ENCODE results near the gene MEDAG. TPM values are rescaled to one million over a fixed set of nuclear protein-coding genes. Genes with fewer than 3 reads are reported as not detected.

The MEDAG gene
- total and polyA plus RNA-seq, 2 donors (not counting 3 experiments of a cell fraction or from before 2014, with no cell fraction given): 27.2 TPM

DNA sequence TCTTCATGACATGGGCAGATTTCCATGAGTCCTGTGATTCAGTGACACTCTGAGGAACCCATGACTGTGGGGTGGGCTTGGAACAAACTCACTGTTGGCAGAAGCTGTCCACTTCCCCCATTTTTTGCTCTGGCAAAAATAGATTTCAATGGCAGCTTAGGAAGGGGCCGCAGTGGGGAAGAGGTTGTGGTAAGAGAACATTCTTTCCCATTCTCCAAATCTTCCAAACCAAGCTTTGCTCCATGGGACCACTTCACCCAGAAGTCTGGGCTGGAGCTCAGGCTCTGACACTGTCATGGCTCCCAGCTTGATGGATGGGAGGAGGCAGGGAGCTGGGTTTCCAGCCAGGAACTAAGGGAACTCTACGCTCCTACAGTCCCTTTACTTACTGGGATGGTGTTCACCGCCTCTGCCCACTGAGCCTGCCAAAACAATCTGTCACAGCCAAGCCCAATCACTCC, 24.9 kb upstream of the MEDAG start:
- Histone ChIP-seq H3K79me2 (ENCODE audit: control insufficient read depth, insufficient read depth, low read length) (no peaks in the 10 kb centered on the region), H2AFZ (ENCODE audit: low read depth, low read length) (no peak overlapping the region), H3K27ac (ENCODE audit: insufficient read depth, low read depth, low read length) (no peak overlapping the region), H3K9me1 (replicated peaks; ENCODE audit: control insufficient read depth, extremely low read depth, insufficient read depth, low read length) (no peaks in the 10 kb centered on the region), H3K36me3 (ENCODE audit: control insufficient read depth in 2 of 2, extremely low read depth in 1 of 2, insufficient read depth in 2 of 2, low read length in 2 of 2) (no peaks in the 10 kb centered on the region), H3K9ac (replicated peaks; ENCODE audit: extremely low read depth, insufficient read depth, low read length) (no peak overlapping the region), H3K4me3 (replicated peaks in 1 of 3; ENCODE audit: insufficient read depth in 1 of 3, low read depth in 1 of 3, low read length in 3 of 3) (no peak overlapping the region), H4K20me1 (replicated peaks; ENCODE audit: control insufficient read depth, extremely low read depth, insufficient read depth, low read length) (no peaks in the 10 kb centered on the region), H3K4me2 (ENCODE audit: insufficient read depth, low read length) (no peak overlapping the region), H3K4me1 (ENCODE audit: control insufficient read depth, extremely low read depth, insufficient read depth, low read length) (peaks cover 11% of the 10 kb centered on the region), H3K9me3 (replicated peaks; ENCODE audit: control insufficient read depth, insufficient read depth, low read length) (no peaks in the 10 kb centered on the region), H3K27me3 (ENCODE audit: control insufficient read depth in 2 of 2, insufficient read depth in 2 of 2, low read length in 2 of 2) (peaks cover 0 to 5% of the 10 kb centered on the region in 2 experiments)
- BruUV-seq (replicated peaks): no TSS peak
- dilution Hi-C loops (cut with MboI; ENCODE audit: extremely low pct_ligation_motif_present, low sequenced_read_pairs) (no loop called here), intact Hi-C loops (cut with micrococcal nuclease) (no loop called here)
- ChIA-PET POLR2A (no interaction called here), CTCF (interaction anchor here (1.6 kb wide), 1 partner anchor 25 kb away, joined by 3 read pairs; the partner anchor contains the start of gene MEDAG)
- FAIRE-seq (no peak), DNase-seq (ENCODE audit: low read depth, low spot score) (no peak)
- TF ChIP-seq JUN (IDR thresholded peaks at IDR 0.05; ENCODE audit: borderline replicate concordance, insufficient read depth, insufficient read length, low read depth): no peak
- no peak for TF ChIP-seq MYC (IDR thresholded peaks at IDR 0.05; ENCODE audit: low read depth, low read length)

DNA sequence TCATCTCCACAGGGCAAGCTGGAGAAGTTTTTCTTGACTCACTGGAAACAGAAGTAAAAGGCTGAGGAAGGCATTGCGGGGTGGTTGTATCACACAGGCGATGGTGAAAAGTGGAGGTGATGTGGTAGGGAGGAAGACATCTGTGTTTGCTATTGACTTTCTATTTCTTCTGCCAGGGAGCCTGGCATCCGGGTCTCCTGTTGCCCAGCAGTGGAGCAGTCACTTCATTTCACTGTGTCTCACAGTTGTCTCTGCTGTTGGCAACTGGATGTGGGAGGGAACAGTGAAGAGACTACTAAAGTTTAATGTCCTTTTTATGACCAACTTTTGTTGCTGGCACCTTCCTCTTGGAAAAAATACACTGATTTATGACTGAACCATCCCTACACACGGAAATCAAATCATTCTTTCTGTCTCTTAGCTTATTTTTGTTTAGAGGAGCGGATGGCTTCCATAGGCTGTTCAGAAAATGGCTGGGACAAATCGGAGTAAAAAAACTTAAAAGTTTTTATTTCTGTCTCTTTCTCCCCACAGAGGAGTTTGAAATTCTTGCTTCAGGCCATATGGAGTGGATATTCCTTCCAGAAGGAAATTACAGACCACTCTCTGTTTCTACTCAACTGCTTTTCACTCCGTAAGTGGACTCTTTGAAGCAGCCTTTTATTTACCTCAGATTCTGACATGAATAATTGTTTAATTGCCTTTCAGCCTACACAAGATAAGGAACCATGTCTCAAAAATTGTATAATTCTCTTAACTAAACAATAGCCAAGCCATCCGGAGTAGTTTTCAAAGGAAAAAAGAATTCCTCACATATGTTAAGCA, 23.8 kb upstream of the MEDAG start:
- POLR2A ChIA-PET: no interaction called here
- dilution Hi-C loops (cut with MboI; ENCODE audit: extremely low pct_ligation_motif_present, low sequenced_read_pairs): no loop called here
- DNase-seq (ENCODE audit: low read depth, low spot score): no peak

More for the DNA sequence above, 23.8 kb upstream of the MEDAG start:
- FAIRE-seq: no peak
- Histone ChIP-seq H3K9me1 (replicated peaks; ENCODE audit: control insufficient read depth, extremely low read depth, insufficient read depth, low read length) (no peaks in the 10 kb centered on the region), H3K27ac (ENCODE audit: insufficient read depth, low read depth, low read length) (no peak overlapping the region), H2AFZ (ENCODE audit: low read depth, low read length) (no peak overlapping the region), H3K4me2 (ENCODE audit: insufficient read depth, low read length) (no peak overlapping the region), H3K9me3 (replicated peaks; ENCODE audit: control insufficient read depth, insufficient read depth, low read length) (no peaks in the 10 kb centered on the region), H3K36me3 (ENCODE audit: control insufficient read depth in 2 of 2, extremely low read depth in 1 of 2, insufficient read depth in 2 of 2, low read length in 2 of 2) (no peaks in the 10 kb centered on the region), H3K9ac (replicated peaks; ENCODE audit: extremely low read depth, insufficient read depth, low read length) (no peak overlapping the region), H3K4me3 (replicated peaks in 1 of 3; ENCODE audit: insufficient read depth in 1 of 3, low read depth in 1 of 3, low read length in 3 of 3) (no peak overlapping the region), H3K79me2 (ENCODE audit: control insufficient read depth, insufficient read depth, low read length) (no peaks in the 10 kb centered on the region), H3K4me1 (ENCODE audit: control insufficient read depth, extremely low read depth, insufficient read depth, low read length) (peaks cover 4% of the 10 kb centered on the region), H3K27me3 (ENCODE audit: control insufficient read depth in 2 of 2, insufficient read depth in 2 of 2, low read length in 2 of 2) (peaks cover 0 to 9% of the 10 kb centered on the region in 2 experiments), H4K20me1 (replicated peaks; ENCODE audit: control insufficient read depth, extremely low read depth, insufficient read depth, low read length) (no peaks in the 10 kb centered on the region)
- TF ChIP-seq POLR2AphosphoS5 (IDR thresholded peaks at IDR 0.05; ENCODE audit: insufficient read depth, low read depth, low read length): no peak
- TF ChIP-seq JUN (IDR thresholded peaks at IDR 0.05; ENCODE audit: borderline replicate concordance, insufficient read depth, insufficient read length, low read depth): no peak
- TF ChIP-seq MYC (IDR thresholded peaks at IDR 0.05; ENCODE audit: low read depth, low read length): no peak
- TF ChIP-seq EZH2 (IDR thresholded peaks at IDR 0.05; ENCODE audit: borderline replicate concordance, low read depth, low read length, severe bottlenecking): no peak
- no peak for TF ChIP-seq POLR2A (IDR thresholded peaks at IDR 0.05; ENCODE audit: low read depth, low read length)
- TF ChIP-seq, protein P1, sequence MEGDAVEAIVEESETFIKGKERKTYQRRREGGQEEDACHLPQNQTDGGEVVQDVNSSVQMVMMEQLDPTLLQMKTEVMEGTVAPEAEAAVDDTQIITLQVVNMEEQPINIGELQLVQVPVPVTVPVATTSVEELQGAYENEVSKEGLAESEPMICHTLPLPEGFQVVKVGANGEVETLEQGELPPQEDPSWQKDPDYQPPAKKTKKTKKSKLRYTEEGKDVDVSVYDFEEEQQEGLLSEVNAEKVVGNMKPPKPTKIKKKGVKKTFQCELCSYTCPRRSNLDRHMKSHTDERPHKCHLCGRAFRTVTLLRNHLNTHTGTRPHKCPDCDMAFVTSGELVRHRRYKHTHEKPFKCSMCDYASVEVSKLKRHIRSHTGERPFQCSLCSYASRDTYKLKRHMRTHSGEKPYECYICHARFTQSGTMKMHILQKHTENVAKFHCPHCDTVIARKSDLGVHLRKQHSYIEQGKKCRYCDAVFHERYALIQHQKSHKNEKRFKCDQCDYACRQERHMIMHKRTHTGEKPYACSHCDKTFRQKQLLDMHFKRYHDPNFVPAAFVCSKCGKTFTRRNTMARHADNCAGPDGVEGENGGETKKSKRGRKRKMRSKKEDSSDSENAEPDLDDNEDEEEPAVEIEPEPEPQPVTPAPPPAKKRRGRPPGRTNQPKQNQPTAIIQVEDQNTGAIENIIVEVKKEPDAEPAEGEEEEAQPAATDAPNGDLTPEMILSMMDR (IDR thresholded peaks at IDR 0.05; ENCODE audit: extremely low read depth in 1 of 2, insufficient read depth in 1 of 2, low read depth in 1 of 2, low read length in 2 of 2): no peak
- no peak for TF ChIP-seq MAX (IDR thresholded peaks at IDR 0.05; ENCODE audit: insufficient read depth, insufficient read length)
- TF ChIP-seq FOS (IDR thresholded peaks at IDR 0.05; ENCODE audit: borderline replicate concordance, insufficient read depth, low read length): no peak
- no peak for TF ChIP-seq GATA2 (IDR thresholded peaks at IDR 0.05; ENCODE audit: insufficient read depth, insufficient read length, low read depth, low read length)
- CTCF ChIA-PET: interaction anchor here (1.6 kb wide), 1 partner anchor 24 kb away, joined by 3 read pairs; the partner anchor contains the start of gene MEDAG
- BruUV-seq (replicated peaks): no TSS peak
- intact Hi-C loops (cut with micrococcal nuclease): no loop called here

Measured in endothelial cell of umbilical vein (primary cell).